Stomach (tissue), 9 donors: ENCODE data around the gene EPC1. TPM values are rescaled to one million over a fixed set of nuclear protein-coding genes. Genes with fewer than 3 reads are reported as not detected.
A peak's percentile ranks its signal among the peaks of the same experiment; 100 is the strongest.
"Not testable (repeated sequence)": the region's sequence is repeated elsewhere in the genome, so short reads cannot be mapped to it uniquely, and the experiment has no call there.

Experiments used
- DNase-seq, 2 donors: peaks; one replicate each; pipeline versions ENCODE4 v3.0.0 to v3.0.0-alpha.2; 2013 to 2019
- H3K27ac ChIP-seq, 5 donors: fragments of 200-600 bp in 4 of 5; sonication (generic) in 4 of 5; one replicate each; pipeline ENCODE4 v1.5.1; 2013 to 2019; ENCODE audit warnings: mild to moderate bottlenecking in 1 of 5, moderate library complexity in 1 of 5
- H3K27me3 ChIP-seq, 3 donors: fragments of 200-600 bp; sonication (generic); one replicate each; pipeline ENCODE4 v1.5.1; 2017 to 2019; ENCODE audit warnings: mixed run types in 1 of 3
- H3K36me3 ChIP-seq, 4 donors: fragments of 200-600 bp; sonication (generic); 1 replicate in 3 of 4; 2 replicates in 1 of 4; pipeline ENCODE4 v1.5.1; 2016 to 2019
- H3K4me1 ChIP-seq, 4 donors: fragments of 200-600 bp; sonication (generic); one replicate each; pipeline ENCODE4 v1.5.1; 2016 to 2019
- H3K4me3 ChIP-seq, 4 donors: fragments of 200-600 bp; sonication (generic) in 3 of 4; one replicate each; pipeline ENCODE4 v1.5.1; 2016 to 2019; ENCODE audit warnings: mild to moderate bottlenecking in 1 of 4
- H3K9me3 ChIP-seq, 4 donors: fragments of 200-600 bp; sonication (generic); one replicate each; pipeline ENCODE4 v1.5.1; 2016 to 2019
- CTCF ChIP-seq, 7 experiments: fragments of 450-650 bp in 4 of 7; fragments of 200-600 bp in 3 of 7; sonication (generic) in 3 of 7; IDR thresholded peaks; one replicate each; pipeline ENCODE4 v1.5.1; 2016 to 2019; ENCODE audit warnings: antibody characterized with exemption in 7 of 7, control low read depth in 2 of 7, mild to moderate bottlenecking in 1 of 7
- EP300 ChIP-seq: sonication (generic); formaldehyde crosslinking; IDR thresholded peaks from one replicate; pipeline ENCODE4 v1.6.1; 2017; ENCODE audit warnings: antibody characterized with exemption
- POLR2A ChIP-seq, 4 donors: fragments of 450-650 bp; IDR thresholded peaks; one replicate each; pipeline ENCODE4 v1.6.1; 2016; ENCODE audit warnings: antibody characterized with exemption in 4 of 4, control low read depth in 2 of 4, mild to moderate bottlenecking in 1 of 4, moderate library complexity in 1 of 4
- POLR2AphosphoS5 ChIP-seq, 3 donors: sonication (generic); formaldehyde crosslinking; IDR thresholded peaks; one replicate each; pipeline ENCODE4 v1.6.1; 2016; ENCODE audit warnings: antibody characterized with exemption in 3 of 3
- whole genome bisulfite sequencing, 5 donors: extraction: QIAGEN DNeasy Blood & Tissue Kit in 3 of 5; methylation state at CpG; one replicate each; pipeline versions ENCODE4 v1.1.5 to v1.1.7; 2013 to 2018; 5-methylcytosine and 5-hydroxymethylcytosine counted together
- intact Hi-C: fragments of 100-400 bp; cut with DNase I; formaldehyde crosslinking; loops from one replicate; pipeline ENCODE4 v1.15.1; 2023; ENCODE audit warnings: low total_unique reads
- polyA plus RNA-seq, 3 donors: library from polyadenylated mRNA; stranded (reverse); fragments of 200-250 nt; gene quantifications; one replicate each; pipeline ENCODE4 v1.2.3, GENCODE V29; 2013
- total RNA-seq, 5 donors: library from RNA; depleted of rRNA; stranded (reverse); fragments of >200 nt; gene quantifications; one replicate each; pipeline versions ENCODE4 v1.1.0 to v1.2.3, GENCODE V29; 2014 to 2016
- donor health status: healthy with polysubstance abuse.
- donor health status: Bipolar disorder and iron deficiency.
- donor health status: healthy.

Gene EPC1
- total and polyA plus RNA-seq, 8 donors = 9.2 to 182 (median 32.5) TPM

DNA sequence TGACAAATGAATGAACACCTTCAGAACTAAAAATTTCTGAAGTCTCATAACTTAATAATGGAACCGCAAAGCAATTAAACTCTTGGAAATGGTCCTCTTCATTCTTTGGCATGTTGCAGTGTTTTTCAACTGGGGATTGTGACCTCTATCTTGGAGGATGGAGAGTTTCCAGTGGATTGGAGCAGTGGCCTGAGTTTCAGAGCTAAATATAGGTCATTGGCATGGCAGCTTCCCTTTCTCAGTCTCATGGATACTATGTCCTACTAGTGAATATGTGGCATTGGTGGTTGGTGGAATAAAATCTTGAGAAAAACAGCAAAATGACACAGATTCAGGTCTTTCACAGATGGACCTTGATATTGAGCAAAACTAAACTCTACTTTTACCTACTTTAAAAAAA lies 24.1 kb upstream of the EPC1 start:
- Histone ChIP-seq H3K36me3 (no peaks in the 10 kb centered on the region), H3K27ac (peak overlapping the region in 3 of 5 donors; percentile 7 to 22 (median 18)), H3K9me3 (no peaks in the 10 kb centered on the region), H3K27me3 (no peaks in the 10 kb centered on the region), H3K4me3 (no peak overlapping the region), H3K4me1 (peaks cover 3 to 81% (median 40%) of the 10 kb centered on the region in 4 donors)
- WGBS, 5 donors = 70 to 92% (median 80%) methylated on average over 1 of the region's 1 CpG
- no peak for DNase-seq
- TF ChIP-seq CTCF (IDR thresholded peaks at IDR 0.05) (no peak), POLR2AphosphoS5 (IDR thresholded peaks at IDR 0.05) (no peak), EP300 (no peak), POLR2A (IDR thresholded peaks at IDR 0.05) (no peak)
- intact Hi-C loops = no loop called here

- peaks cover 3 to 63% (median 34%) of the 10 kb centered on the region in 4 donors for H3K4me1 ChIP-seq
- intact Hi-C loops = loop anchor here (10.0 kb wide), 1 partner anchor 113 kb away; no protein-coding TSS in a partner anchor
- TF ChIP-seq POLR2AphosphoS5 (IDR thresholded peaks at IDR 0.05) (peak in 1 of 3 donors; percentile 46), POLR2A (IDR thresholded peaks at IDR 0.05) (no peak), CTCF (IDR thresholded peaks at IDR 0.05) (peak in 5 of 7 experiments; percentile 53 to 82 (median 74))
- no peaks in the 10 kb centered on the region for H3K9me3 ChIP-seq
- no peaks in the 10 kb centered on the region for H3K36me3 ChIP-seq
- DNase-seq = peak; percentile 68 to 89
- no peaks in the 10 kb centered on the region for H3K27me3 ChIP-seq
- 21 to 30% (median 24%) methylated on average over 7 of the region's 7 CpGs for WGBS, 5 donors
- H3K4me3 ChIP-seq = no peak overlapping the region
- peak overlapping the region in 3 of 5 donors; percentile 6 to 26 (median 7) for H3K27ac ChIP-seq
Observed at GRCh38 chr10:32367793-32368453, 21.0 kb upstream of the EPC1 start.

GRCh38 chr10:32366588-32366987 lies 19.6 kb upstream of the EPC1 start:
- Histone ChIP-seq H3K27ac (peak overlapping the region in 1 of 5 donors; percentile 4), H3K4me1 (peaks cover 3 to 61% (median 32%) of the 10 kb centered on the region in 4 donors), H3K27me3 (no peaks in the 10 kb centered on the region), H3K9me3 (no peaks in the 10 kb centered on the region), H3K36me3 (no peaks in the 10 kb centered on the region), H3K4me3 (no peak overlapping the region)
- 36 to 62% (median 50%) methylated on average over 3 of the region's 3 CpGs for WGBS, 5 donors
- no peak for DNase-seq
- TF ChIP-seq POLR2AphosphoS5 (IDR thresholded peaks at IDR 0.05) = no peak
- no peak for TF ChIP-seq CTCF (IDR thresholded peaks at IDR 0.05)
- no peak for TF ChIP-seq POLR2A (IDR thresholded peaks at IDR 0.05)
- no peak for TF ChIP-seq EP300
- intact Hi-C loops = loop anchor here (10.0 kb wide), 1 partner anchor 112 kb away; no protein-coding TSS in a partner anchor

GRCh38 chr10:32366111-32366510 lies 19.2 kb upstream of the EPC1 start:
- TF ChIP-seq POLR2A (IDR thresholded peaks at IDR 0.05) (no peak), POLR2AphosphoS5 (IDR thresholded peaks at IDR 0.05) (no peak), EP300 (no peak), CTCF (IDR thresholded peaks at IDR 0.05) (no peak)
- Histone ChIP-seq H3K9me3 (no peaks in the 10 kb centered on the region), H3K4me1 (peaks cover 3 to 61% (median 32%) of the 10 kb centered on the region in 4 donors), H3K4me3 (no peak overlapping the region), H3K27me3 (no peaks in the 10 kb centered on the region), H3K27ac (no peak overlapping the region), H3K36me3 (no peaks in the 10 kb centered on the region)
- DNase-seq = no peak
- intact Hi-C loops = loop anchor here (10.0 kb wide), 1 partner anchor 111 kb away; no protein-coding TSS in a partner anchor
- 47 to 62% (median 51%) methylated on average over 4 of the region's 4 CpGs for WGBS, 5 donors

GRCh38 chr10:32365404-32365803 lies 18.4 kb upstream of the EPC1 start:
- 91 to 97% (median 95%) methylated on average over 8 of the region's 8 CpGs for WGBS, 5 donors
- not testable (repeated sequence) for H3K4me3 ChIP-seq, H3K9me3 ChIP-seq, H3K36me3 ChIP-seq, H3K27me3 ChIP-seq, DNase-seq, H3K27ac ChIP-seq
- peaks cover 3 to 63% (median 34%) of the 10 kb centered on the region in 4 donors for H3K4me1 ChIP-seq
- intact Hi-C loops = loop anchor here (10.0 kb wide), 1 partner anchor 111 kb away; no protein-coding TSS in a partner anchor
